Uterus (tissue), 2 donors: ENCODE results near the gene SOX30.
"Not testable (repeated sequence)": the region's sequence is repeated elsewhere in the genome, so short reads cannot be mapped to it uniquely, and the experiment has no call there.

Source experiments
- CTCF ChIP-seq, 4 experiments: fragments of 200-600 bp in 2 of 4; fragments of 450-650 bp in 2 of 4; sonication (generic) in 2 of 4; IDR thresholded peaks; one replicate each; pipeline ENCODE4 v1.5.1; 2016 to 2019; ENCODE audit warnings: antibody characterized with exemption in 4 of 4, mild to moderate bottlenecking in 2 of 4, moderate library complexity in 1 of 4
- POLR2A ChIP-seq, 2 donors: fragments of 450-650 bp; IDR thresholded peaks; one replicate each; pipeline ENCODE4 v1.6.1; 2016; ENCODE audit warnings: antibody characterized with exemption in 2 of 2, mild to moderate bottlenecking in 1 of 2, moderate library complexity in 1 of 2

GRCh38 chr5:157696154-157696553 lies 43.9 kb upstream of the SOX30 start:
- not testable (repeated sequence) for TF ChIP-seq CTCF, POLR2A (IDR thresholded peaks at IDR 0.05)
